ENCODE data around the gene PGLYRP1. TPM values are rescaled to one million over a fixed set of nuclear protein-coding genes. Genes with fewer than 3 reads are reported as not detected.

The PGLYRP1 gene, protein sequence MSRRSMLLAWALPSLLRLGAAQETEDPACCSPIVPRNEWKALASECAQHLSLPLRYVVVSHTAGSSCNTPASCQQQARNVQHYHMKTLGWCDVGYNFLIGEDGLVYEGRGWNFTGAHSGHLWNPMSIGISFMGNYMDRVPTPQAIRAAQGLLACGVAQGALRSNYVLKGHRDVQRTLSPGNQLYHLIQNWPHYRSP
- not detected in 2 replicates for total RNA-seq (2012; rRNA removed)
- not detected in 2 replicates for polyA plus RNA-seq (2012; rRNA removed)
- not detected in 2 replicates for polyA plus RNA-seq (2012; cell fraction: cytosol; rRNA removed)
- polyA plus RNA-seq (2012; cell fraction: nucleus; rRNA removed; ENCODE audit: low replicate concordance): not detected in 2 replicates
- Bru-seq, nascent RNA: not detected
- BruChase-seq, experiment 1, labeled RNA remaining after a 6-hour chase: not detected
- BruChase-seq, experiment 2, labeled RNA remaining after a 2-hour chase: not detected
- long read RNA-seq, partial matches to known transcripts: 0 of 3 reads
- long read RNA-seq, other reads (novel, unspliced or antisense): 3 of 3 reads

DNA sequence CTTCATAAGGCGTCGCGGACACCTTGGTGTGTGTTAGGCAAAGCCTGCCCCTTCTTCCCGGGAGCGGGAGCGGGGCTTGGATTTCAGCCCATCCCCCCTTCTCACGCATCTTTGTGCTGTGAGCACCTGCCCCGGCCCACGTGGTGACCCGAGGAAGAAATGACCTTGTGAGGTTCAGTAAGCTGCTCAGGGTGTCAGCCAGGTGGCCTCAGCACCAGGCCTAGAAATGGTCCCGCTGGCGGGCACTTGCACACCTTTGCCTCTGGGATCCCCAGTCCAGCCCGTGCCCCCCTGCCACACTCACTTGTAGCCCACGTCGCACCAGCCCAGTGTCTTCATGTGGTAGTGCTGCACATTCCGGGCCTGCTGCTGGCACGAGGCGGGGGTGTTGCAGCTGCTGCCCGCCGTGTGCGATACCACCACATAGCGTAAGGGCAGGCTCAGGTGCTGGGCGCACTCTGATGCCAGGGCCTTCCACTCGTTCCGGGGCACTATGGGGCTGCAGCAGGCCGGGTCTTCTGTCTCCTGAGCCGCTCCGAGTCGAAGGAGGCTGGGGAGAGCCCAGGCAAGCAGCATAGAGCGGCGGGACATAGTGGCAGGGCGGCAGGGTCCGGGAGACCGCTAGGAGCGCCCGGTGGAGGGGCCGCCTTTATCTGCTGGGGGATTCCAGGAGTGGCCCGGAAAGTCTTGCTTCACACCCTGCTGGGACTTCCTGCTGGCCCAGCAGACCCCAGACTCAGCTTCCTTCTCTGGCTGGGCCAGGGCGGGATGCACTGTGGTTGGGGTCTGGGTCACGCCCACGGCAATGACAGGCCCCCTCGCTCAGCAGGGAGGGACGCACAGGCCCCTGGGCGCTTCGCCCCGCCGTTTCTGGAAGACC lies at the start of gene PGLYRP1:
PGLYRP1 (minus strand) TSS at position 623 of the 880 bp plus-strand sequence; CDS start at position 591, 32 bp downstream.
- no peak within 1 kb of the TSS for H3K4me3 ChIP-seq (ENCODE audit: insufficient read depth, low read depth, low read length)
- H3K14ac ChIP-seq (replicated peaks; ENCODE audit: low read depth, low read length): no peak within 1 kb of the TSS
- no peak within 1 kb of the TSS for H3K18ac ChIP-seq (ENCODE audit: low read depth, low read length)
- no peak within 1 kb of the TSS for H2BK5ac ChIP-seq (ENCODE audit: low read depth, low read length, poor library complexity, severe bottlenecking)
- 34% methylated on average over 24 of the region's 47 CpGs; no CpG with 5 or more reads in 1 of the 2 experiments for WGBS, 2 experiments (ENCODE audit: extremely low coverage in 2 of 2, insufficient read length in 1 of 2)
- TF ChIP-seq, protein P1, sequence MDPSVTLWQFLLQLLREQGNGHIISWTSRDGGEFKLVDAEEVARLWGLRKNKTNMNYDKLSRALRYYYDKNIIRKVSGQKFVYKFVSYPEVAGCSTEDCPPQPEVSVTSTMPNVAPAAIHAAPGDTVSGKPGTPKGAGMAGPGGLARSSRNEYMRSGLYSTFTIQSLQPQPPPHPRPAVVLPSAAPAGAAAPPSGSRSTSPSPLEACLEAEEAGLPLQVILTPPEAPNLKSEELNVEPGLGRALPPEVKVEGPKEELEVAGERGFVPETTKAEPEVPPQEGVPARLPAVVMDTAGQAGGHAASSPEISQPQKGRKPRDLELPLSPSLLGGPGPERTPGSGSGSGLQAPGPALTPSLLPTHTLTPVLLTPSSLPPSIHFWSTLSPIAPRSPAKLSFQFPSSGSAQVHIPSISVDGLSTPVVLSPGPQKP (IDR thresholded peaks at IDR 0.05; ENCODE audit: borderline replicate concordance, low read depth, low read length): no peak
- TF ChIP-seq MAZ (IDR thresholded peaks at IDR 0.05; ENCODE audit: borderline replicate concordance, low read depth, low read length) (no peak), RCOR1 (IDR thresholded peaks at IDR 0.05; ENCODE audit: insufficient replicate concordance, low read length) (no peak), NFE2L2 (IDR thresholded peaks at IDR 0.05; ENCODE audit: low read depth, low read length) (no peak), SMC3 (IDR thresholded peaks at IDR 0.05; ENCODE audit: low read depth, low read length) (no peak), RAD21 (IDR thresholded peaks at IDR 0.05; ENCODE audit: low read length) (no peak), FOS (IDR thresholded peaks at IDR 0.05; ENCODE audit: low read depth, low read length) (no peak)
- H2AK5ac ChIP-seq (ENCODE audit: low read depth, low read length): no peak within 1 kb of the TSS
- no peak within 1 kb of the TSS for H4K5ac ChIP-seq (ENCODE audit: low read depth, low read length)
- dilution Hi-C loops (cut with HindIII; ENCODE audit: low sequenced_read_pairs, unreplicated experiment) (no loop called here), in situ Hi-C loops (cut with MboI; ENCODE audit: low sequenced_read_pairs) (loop anchor here (10.0 kb wide), 1 partner anchor 52 kb away; no protein-coding TSS in a partner anchor), intact Hi-C loops (cut with micrococcal nuclease) (no loop called here)
- peaks cover 2% of the 10 kb centered on the region; the same call in 1 of the 2 replicates for H3K27me3 ChIP-seq (ENCODE audit: control insufficient read depth, insufficient read depth, low read length)
- no peaks in the 10 kb centered on the region for H3K9me3 ChIP-seq (ENCODE audit: control insufficient read depth, insufficient read depth, low read length)
- H3K4ac ChIP-seq (ENCODE audit: low read depth, low read length): no peak within 1 kb of the TSS
- no peak within 1 kb of the TSS for H4K8ac ChIP-seq (ENCODE audit: low read depth in 2 of 2, low read length in 2 of 2)
- H2BK120ac ChIP-seq (ENCODE audit: low read depth, low read length): no peak within 1 kb of the TSS
- no peak within 1 kb of the TSS for H2BK15ac ChIP-seq (ENCODE audit: low read depth, low read length)
- H3K4me2 ChIP-seq (ENCODE audit: low read depth, low read length): no peak within 1 kb of the TSS
- no TSS peak for BruUV-seq (replicated peaks)
- POLR2A ChIA-PET (ENCODE audit: unreplicated experiment): no interaction called here
- no peak within 1 kb of the TSS for H3K9ac ChIP-seq (ENCODE audit: low read depth, low read length)
- H3K56ac ChIP-seq (ENCODE audit: extremely low read depth, insufficient read depth, low read length): no peak within 1 kb of the TSS
- no peak within 1 kb of the TSS for H4K91ac ChIP-seq (ENCODE audit: insufficient read depth, low read depth, low read length)
- CTCF ChIA-PET: interaction anchor here (0.5 to 1.3 kb wide), 2 partner anchors 16 to 55 kb away, joined by 3 read pairs; no protein-coding TSS in a partner anchor
- H2BK20ac ChIP-seq (ENCODE audit: low read depth, low read length): no peak within 1 kb of the TSS
- DNase-seq (no peak), ATAC-seq (ENCODE audit: low read depth) (peak; percentile 29)
- H4K20me1 ChIP-seq (ENCODE audit: insufficient read depth, low read length): no peaks in the 10 kb centered on the region
- no peaks in the 10 kb centered on the region for H3K79me1 ChIP-seq (ENCODE audit: low read depth in 1 of 2, low read length in 2 of 2)
- no peaks in the 10 kb centered on the region for H3K4me1 ChIP-seq (ENCODE audit: control insufficient read depth, insufficient read depth, low read length)
- H3K23ac ChIP-seq (ENCODE audit: low read depth, low read length): no peak within 1 kb of the TSS
- H3K36me3 ChIP-seq (ENCODE audit: control insufficient read depth, insufficient read depth, low read length): no peaks in the 10 kb centered on the region
- no peak within 1 kb of the TSS for H3K27ac ChIP-seq (ENCODE audit: insufficient read depth, low read length)
- no peaks in the 10 kb centered on the region for H3K9me1 ChIP-seq (ENCODE audit: insufficient read depth, low read length)
- H2AFZ ChIP-seq (replicated peaks; ENCODE audit: low read length, poor library complexity): peak within 1 kb of the TSS; percentile 32
- H2AK9ac ChIP-seq (replicated peaks; ENCODE audit: low read depth, low read length, poor library complexity): no peak within 1 kb of the TSS
